Transverse colon (tissue), 4 donors: ENCODE data around the gene KLB. TPM values are rescaled to one million over a fixed set of nuclear protein-coding genes. Genes with fewer than 3 reads are reported as not detected.

Experiments
- DNase-seq: peaks from one replicate; pipeline ENCODE4 v3.0.0-alpha.2; 2019
- H3K27ac ChIP-seq, 4 donors: fragments of 200-600 bp; sonication (generic); 2 replicates each; pipeline ENCODE4 v1.5.1; 2016 to 2018; ENCODE audit warnings: inconsistent platforms in 4 of 4
- H3K27me3 ChIP-seq: fragments of 200-600 bp; sonication (generic); 2 replicates; pipeline ENCODE4 v1.5.1; 2017; ENCODE audit warnings: inconsistent platforms
- H3K36me3 ChIP-seq, 4 donors: fragments of 200-600 bp; sonication (generic); 2 replicates each; pipeline ENCODE4 v1.5.1; 2017 to 2019; ENCODE audit warnings: inconsistent platforms in 4 of 4
- H3K4me1 ChIP-seq, 4 donors: fragments of 200-600 bp; sonication (generic); 2 replicates each; pipeline ENCODE4 v1.5.1; 2017 to 2020; ENCODE audit warnings: inconsistent platforms in 4 of 4
- H3K4me3 ChIP-seq, 4 donors: fragments of 200-600 bp; sonication (generic); 1 replicate in 1 of 4; 2 replicates in 3 of 4; pipeline versions ENCODE4 v1.5.1 to v1.6.1; 2017 to 2019; ENCODE audit warnings: inconsistent platforms in 4 of 4
- H3K9me3 ChIP-seq, 2 donors: fragments of 200-600 bp; sonication (generic); 2 replicates each; pipeline ENCODE4 v1.5.1; 2017 to 2019; ENCODE audit warnings: inconsistent platforms in 2 of 2
- EP300 ChIP-seq: sonication (generic); formaldehyde crosslinking; IDR thresholded peaks from one replicate; pipeline ENCODE4 v1.6.1; 2017; ENCODE audit warnings: antibody characterized with exemption, low read depth
- POLR2A ChIP-seq: fragments of 450-650 bp; IDR thresholded peaks from one replicate; pipeline ENCODE4 v1.6.1; 2016; ENCODE audit warnings: antibody characterized with exemption, mild to moderate bottlenecking, moderate library complexity
- POLR2AphosphoS5 ChIP-seq, 3 donors: sonication (generic); formaldehyde crosslinking; IDR thresholded peaks; one replicate each; pipeline ENCODE4 v1.6.1; 2016; ENCODE audit warnings: antibody characterized with exemption in 3 of 3
- WGBS, 2 donors: methylation state at CpG; one replicate each; pipeline ENCODE4 v1.1.5; 2018; ENCODE audit warnings: low coverage in 1 of 2; 5-methylcytosine and 5-hydroxymethylcytosine counted together
- in situ Hi-C, 4 donors: fragments of 200-750 bp; cut with MboI; loops; one replicate each; pipeline versions ENCODE4 v1.15.0 to v1.15.1; 2017; ENCODE audit warnings: low sequenced_read_pairs in 3 of 4, low pct_ligation_motif_present in 1 of 4, low pct_unique_long_range_greater_than_20kb in 1 of 4
- intact Hi-C: fragments of 100-400 bp; cut with DNase I; formaldehyde crosslinking; loops from one replicate; pipeline ENCODE4 v1.15.1; 2023; ENCODE audit warnings: low total_unique reads
- total RNA-seq, 4 donors: library from RNA; depleted of rRNA; stranded (reverse); fragments of >200 nt; gene quantifications; one replicate each; pipeline ENCODE4 v1.1.0, GENCODE V29; 2016
- TF ChIP-seq, protein P1 (sequence below), 5 experiments: fragments of 200-600 bp in 3 of 5; fragments of 450-650 bp in 2 of 5; sonication (generic) in 3 of 5; IDR thresholded peaks; 1 replicate in 2 of 5; 2 replicates in 3 of 5; pipeline ENCODE4 v1.5.1; 2016 to 2017; ENCODE audit warnings: antibody characterized with exemption in 5 of 5, inconsistent platforms in 3 of 5, mild to moderate bottlenecking in 2 of 5, moderate library complexity in 1 of 5

The KLB gene
- total RNA-seq, 4 donors from 2014 or later: 0.37 to 2.5 (median 0.79) TPM; not detected in 1

DNA sequence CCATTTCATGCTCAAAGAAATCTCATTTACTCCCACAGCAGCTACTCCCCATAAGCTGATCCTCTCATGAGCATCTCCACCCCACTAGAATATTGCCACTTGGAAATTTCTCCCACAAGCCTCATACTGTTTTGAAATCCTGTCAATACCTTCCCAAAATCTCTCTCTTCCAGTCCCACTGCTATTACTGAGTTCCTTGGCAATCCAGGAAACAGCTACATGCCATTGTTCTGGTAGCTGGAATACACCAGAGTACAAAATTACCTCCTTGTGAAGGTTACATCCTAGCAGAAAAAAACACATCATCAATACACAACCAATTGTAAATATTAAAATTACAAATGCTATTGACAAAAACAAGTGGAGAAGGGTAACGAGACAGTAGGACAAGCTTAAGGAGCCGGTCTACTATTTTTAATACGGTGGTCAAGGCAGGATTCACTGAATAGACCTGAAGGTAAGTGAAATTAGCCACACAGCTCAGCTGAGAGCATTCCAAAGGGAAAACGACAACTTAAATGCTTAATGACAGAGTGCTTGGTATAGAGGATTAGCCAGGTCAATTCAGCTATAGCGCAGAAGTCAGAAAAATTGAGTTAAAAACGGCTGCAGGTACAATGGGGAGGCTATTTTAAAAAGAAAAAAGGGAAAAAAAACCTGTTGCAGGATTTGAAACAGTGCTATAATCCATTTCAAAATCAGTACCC, 45.6 kb downstream of the KLB start:
- no peak for DNase-seq
- H3K27me3 ChIP-seq: no peaks in the 10 kb centered on the region
- intact Hi-C loops (no loop called here), in situ Hi-C loops (no loop called here)
- no peaks in the 10 kb centered on the region for H3K9me3 ChIP-seq
- H3K36me3 ChIP-seq: peaks cover 0 to 57% (median 24%) of the 10 kb centered on the region in 4 donors
- no peak overlapping the region for H3K27ac ChIP-seq
- 77 to 85% methylated on average over 5 to 6 of the region's 6 CpGs for WGBS, 2 donors
- H3K4me3 ChIP-seq: no peak overlapping the region
- TF ChIP-seq, protein P1, sequence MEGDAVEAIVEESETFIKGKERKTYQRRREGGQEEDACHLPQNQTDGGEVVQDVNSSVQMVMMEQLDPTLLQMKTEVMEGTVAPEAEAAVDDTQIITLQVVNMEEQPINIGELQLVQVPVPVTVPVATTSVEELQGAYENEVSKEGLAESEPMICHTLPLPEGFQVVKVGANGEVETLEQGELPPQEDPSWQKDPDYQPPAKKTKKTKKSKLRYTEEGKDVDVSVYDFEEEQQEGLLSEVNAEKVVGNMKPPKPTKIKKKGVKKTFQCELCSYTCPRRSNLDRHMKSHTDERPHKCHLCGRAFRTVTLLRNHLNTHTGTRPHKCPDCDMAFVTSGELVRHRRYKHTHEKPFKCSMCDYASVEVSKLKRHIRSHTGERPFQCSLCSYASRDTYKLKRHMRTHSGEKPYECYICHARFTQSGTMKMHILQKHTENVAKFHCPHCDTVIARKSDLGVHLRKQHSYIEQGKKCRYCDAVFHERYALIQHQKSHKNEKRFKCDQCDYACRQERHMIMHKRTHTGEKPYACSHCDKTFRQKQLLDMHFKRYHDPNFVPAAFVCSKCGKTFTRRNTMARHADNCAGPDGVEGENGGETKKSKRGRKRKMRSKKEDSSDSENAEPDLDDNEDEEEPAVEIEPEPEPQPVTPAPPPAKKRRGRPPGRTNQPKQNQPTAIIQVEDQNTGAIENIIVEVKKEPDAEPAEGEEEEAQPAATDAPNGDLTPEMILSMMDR (IDR thresholded peaks at IDR 0.05): no peak
- H3K4me1 ChIP-seq: peaks cover 2 to 24% (median 18%) of the 10 kb centered on the region in 4 donors

DNA sequence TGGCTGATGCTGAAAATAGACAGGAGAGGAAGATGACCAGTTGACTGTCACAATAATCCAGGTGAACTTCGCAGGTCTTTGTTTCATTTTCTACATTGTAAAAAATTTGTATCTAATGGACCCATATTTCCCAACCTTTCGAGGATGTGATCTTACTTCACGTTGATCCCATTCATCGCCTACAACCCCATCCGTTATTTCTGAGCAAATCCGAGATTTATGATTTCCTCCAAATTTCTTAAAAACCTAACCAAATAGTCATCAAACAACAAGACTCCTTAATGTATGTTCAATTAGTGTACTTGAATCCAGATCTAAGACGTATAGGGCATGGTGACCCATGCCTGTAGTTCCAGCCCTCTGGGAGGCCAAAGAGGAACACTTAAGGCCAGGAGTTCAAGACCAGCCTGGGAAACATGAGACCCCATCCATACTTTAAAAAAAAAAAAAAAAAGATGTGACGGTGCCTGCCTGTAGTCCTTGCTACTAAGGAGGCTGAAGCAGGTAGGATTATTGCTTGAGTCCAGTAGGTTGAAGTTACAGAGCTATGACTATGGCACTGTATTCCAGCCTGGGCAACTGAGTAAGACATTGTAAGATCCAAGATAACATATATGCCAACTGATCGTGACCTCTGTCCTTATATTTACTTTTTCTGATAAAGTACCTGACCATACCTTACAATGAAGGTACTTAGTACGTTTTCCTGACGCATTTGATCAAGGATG, 46.3 kb downstream of the KLB start:
- peaks cover 0 to 24% (median 18%) of the 10 kb centered on the region in 4 donors for H3K4me1 ChIP-seq
- H3K36me3 ChIP-seq: peaks cover 0 to 61% (median 24%) of the 10 kb centered on the region in 4 donors
- intact Hi-C loops: no loop called here
- no peaks in the 10 kb centered on the region for H3K9me3 ChIP-seq
- no peak overlapping the region for H3K4me3 ChIP-seq
- no peak for DNase-seq
- in situ Hi-C loops: no loop called here
- H3K27me3 ChIP-seq: no peaks in the 10 kb centered on the region
- 87 to 94% methylated on average over 6 to 11 of the region's 11 CpGs for WGBS, 2 donors
- no peak overlapping the region for H3K27ac ChIP-seq
- TF ChIP-seq, protein P1 (IDR thresholded peaks at IDR 0.05): no peak
- TF ChIP-seq POLR2A (no peak), POLR2AphosphoS5 (IDR thresholded peaks at IDR 0.05) (no peak), EP300 (no peak)

DNA sequence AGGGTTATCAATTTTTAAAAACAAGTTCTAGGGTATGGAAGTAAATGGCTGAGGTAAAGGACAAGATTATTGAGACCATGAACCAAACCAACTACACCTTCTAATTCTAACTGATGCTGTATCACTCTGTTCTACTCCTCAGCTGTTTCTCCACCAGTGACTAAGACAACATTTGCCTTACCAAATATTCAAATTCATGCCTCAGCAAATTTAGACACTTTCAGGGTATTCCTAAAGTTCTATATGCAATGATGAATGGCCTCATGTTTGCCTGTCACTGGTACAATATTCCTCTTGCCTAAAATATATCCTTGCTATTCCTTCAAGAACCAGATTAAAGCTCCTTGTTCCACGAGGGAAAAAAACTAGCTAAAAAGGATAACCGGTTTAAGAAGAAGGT, 47.0 kb downstream of the KLB start:
- 46 to 49% methylated on average over 2 of the region's 2 CpGs for WGBS, 2 donors
- TF ChIP-seq, protein P1 (IDR thresholded peaks at IDR 0.05): no peak
- TF ChIP-seq POLR2AphosphoS5 (IDR thresholded peaks at IDR 0.05) (no peak), POLR2A (no peak), EP300 (no peak)
- no peak for DNase-seq
- no peak overlapping the region for H3K4me3 ChIP-seq
- H3K4me1 ChIP-seq: peaks cover 0 to 24% (median 18%) of the 10 kb centered on the region in 4 donors
- in situ Hi-C loops: no loop called here
- peaks cover 0 to 61% (median 24%) of the 10 kb centered on the region in 4 donors for H3K36me3 ChIP-seq
- no peaks in the 10 kb centered on the region for H3K9me3 ChIP-seq
- no peaks in the 10 kb centered on the region for H3K27me3 ChIP-seq
- H3K27ac ChIP-seq: no peak overlapping the region
- intact Hi-C loops: no loop called here

DNA sequence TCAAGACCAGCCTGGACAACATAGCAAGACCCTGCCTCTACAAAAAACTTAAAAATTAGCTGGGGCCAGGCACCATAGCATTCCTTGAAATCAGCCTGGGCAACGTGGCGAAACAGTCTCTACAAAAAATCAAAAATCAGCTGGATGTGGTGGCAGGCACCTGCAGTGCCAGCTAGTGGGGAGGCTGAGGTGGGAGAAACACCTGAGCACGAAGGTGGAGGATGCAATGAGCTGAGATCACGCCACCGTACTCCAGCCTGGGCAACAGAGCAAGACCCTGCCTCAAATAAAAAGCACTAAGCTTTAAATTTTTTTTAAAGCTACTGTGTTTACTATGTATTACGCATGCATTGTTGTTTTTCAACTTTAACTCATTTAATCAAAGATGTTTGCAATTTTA, 48.8 kb downstream of the KLB start:
- Histone ChIP-seq H3K27me3 (no peaks in the 10 kb centered on the region), H3K4me3 (no peak overlapping the region), H3K4me1 (peaks cover 0 to 29% (median 21%) of the 10 kb centered on the region in 4 donors), H3K9me3 (no peaks in the 10 kb centered on the region), H3K36me3 (peaks cover 0 to 61% (median 24%) of the 10 kb centered on the region in 4 donors), H3K27ac (no peak overlapping the region)
- TF ChIP-seq EP300 (no peak), POLR2A (no peak), POLR2AphosphoS5 (IDR thresholded peaks at IDR 0.05) (no peak)
- TF ChIP-seq, protein P1 (IDR thresholded peaks at IDR 0.05): no peak
- no peak for DNase-seq
- in situ Hi-C loops (no loop called here), intact Hi-C loops (no loop called here)
- WGBS, 2 donors: 83 to 85% methylated on average over 6 of the region's 6 CpGs
